GM19023 (cell line): ENCODE data around the gene IGF2R.
"Not testable (repeated sequence)": the region's sequence is repeated elsewhere in the genome, so short reads cannot be mapped to it uniquely, and the experiment has no call there.

Source experiments
- ATAC-seq: cut with Tn5 transposase; IDR thresholded peaks from one replicate; pipeline ENCODE4 v1.9.1; 2021; ENCODE audit warnings: mild to moderate bottlenecking, moderate library complexity; ENCODE audit not compliant: unreplicated experiment

The IGF2R gene

DNA sequence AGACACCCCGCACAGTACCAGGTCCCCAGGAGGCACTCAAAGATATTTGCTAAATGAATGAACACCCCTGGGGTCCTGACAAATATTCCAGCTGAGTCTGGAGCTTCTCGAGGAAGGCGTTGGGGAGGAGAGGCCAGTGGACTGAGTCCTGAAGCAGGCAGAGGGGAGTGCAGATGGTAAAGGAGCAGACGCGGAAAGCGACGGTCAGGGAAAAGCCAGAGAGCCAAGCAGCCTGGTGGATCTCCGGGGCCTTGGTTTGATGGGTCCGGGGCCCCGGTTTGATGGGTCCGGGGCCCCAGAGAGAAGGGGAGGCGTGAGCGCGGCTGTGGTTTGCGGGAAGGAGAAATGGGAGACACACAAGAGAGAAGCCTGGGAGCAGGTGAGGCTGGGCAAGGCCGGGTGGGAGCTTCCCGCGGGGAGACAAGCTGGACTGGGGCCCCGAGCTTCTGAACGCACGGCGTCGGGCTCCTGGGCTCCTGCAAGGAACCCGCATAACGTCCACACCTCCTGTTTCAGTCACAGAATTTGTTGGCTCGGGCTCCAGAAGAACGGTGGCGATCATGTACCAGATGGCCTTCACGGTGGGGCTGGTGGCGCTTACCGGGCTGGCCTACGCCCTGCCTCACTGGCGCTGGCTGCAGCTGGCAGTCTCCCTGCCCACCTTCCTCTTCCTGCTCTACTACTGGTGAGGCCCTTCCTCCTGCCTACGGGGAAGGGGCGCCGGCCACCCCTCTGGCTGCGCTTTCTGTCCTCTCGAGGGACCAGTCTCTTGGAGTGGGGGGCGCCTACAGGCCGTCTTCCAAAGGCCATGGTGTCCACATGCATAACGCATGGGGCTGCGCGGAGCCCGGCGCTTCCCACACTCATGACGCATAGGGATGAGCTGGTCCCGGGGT is 164.8 kb downstream of the IGF2R start:
- no peak for ATAC-seq

DNA sequence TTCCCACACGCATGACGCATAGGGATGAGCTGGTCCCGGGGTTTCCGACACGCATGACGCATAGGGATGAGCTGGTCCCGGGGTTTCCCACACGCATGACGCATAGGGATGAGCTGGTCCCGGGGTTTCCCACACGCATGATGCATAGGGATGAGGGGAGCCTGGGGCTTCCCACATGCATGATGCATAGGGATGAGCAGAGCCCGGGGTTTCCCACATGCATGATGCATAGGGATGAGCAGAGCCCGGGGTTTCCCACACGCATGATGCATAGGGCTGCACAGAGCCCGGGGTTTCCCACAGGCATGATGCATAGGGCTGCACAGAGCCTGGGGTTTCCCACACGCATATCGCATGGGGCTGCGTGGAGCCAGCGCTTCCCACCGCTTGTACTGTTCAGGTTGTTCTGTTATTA is 165.5 kb downstream of the IGF2R start:
- ATAC-seq = not testable (repeated sequence)

DNA sequence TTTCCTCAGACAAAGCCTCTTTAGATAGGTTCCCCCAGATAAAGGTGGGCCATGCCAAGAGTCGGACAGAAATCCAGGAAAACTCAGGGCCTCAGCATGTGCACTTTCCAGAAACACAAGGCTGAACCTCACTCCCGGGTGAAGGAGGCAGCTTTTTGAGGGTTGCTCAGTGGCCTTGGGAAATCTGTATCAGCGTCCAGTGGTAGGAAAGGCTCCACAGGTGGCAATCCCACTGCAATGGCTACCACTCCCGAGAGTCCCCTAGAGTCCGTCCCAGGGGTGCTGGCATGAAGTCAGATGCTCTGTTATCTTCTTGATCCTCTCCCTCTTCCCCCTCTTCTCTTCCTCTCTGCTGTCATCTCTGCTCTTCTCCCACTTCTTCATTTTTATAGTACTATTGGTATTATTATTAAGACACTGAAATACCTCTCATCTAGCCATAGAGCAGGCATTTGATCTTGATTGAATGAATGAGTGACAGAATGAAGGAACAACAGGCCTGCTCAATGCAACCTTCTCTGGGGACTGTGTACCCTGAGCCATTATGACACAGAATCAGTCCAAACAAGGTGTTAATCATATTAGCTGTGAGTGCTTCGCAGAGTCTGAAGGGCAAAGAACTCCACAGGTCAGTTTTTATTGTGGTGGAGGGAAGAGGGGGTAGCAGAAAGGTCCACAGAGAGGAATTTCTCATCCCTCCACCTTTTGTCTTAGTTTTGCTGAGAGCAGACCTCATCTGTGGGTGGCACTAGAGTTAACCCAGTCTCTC is 166.1 kb downstream of the IGF2R start:
- ATAC-seq = no peak

DNA sequence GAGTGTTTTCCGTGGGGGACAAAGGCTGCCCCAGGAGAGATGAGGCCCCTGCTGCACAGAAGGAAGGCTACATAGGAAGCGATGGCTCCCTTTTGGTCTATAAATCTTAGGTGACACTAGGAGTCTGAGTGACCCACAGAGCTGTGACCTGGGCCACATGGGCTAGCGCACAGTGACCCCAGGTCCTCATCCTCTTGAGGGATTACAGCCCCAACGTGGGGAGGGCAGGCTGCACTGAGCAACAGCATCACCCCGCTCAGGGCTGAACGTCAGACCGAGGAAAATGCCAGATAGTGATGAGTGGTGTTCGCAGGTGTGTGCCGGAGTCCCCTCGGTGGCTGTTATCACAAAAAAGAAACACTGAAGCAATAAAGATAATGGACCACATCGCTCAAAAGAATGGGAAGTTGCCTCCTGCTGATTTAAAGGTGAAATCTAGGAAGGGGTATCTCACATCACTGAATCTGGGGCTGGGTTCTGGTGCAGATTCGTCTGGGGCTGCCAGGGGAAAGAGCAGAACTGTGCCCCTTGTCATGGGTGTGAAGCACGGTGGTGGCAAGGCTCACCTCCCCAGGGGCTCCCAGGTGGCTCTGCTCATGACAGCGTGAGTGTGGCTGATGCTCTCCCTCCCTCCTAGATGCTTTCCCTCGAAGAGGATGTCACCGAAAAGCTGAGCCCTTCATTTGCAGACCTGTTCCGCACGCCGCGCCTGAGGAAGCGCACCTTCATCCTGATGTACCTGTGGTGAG is 167.2 kb downstream of the IGF2R start:
- no peak for ATAC-seq

DNA sequence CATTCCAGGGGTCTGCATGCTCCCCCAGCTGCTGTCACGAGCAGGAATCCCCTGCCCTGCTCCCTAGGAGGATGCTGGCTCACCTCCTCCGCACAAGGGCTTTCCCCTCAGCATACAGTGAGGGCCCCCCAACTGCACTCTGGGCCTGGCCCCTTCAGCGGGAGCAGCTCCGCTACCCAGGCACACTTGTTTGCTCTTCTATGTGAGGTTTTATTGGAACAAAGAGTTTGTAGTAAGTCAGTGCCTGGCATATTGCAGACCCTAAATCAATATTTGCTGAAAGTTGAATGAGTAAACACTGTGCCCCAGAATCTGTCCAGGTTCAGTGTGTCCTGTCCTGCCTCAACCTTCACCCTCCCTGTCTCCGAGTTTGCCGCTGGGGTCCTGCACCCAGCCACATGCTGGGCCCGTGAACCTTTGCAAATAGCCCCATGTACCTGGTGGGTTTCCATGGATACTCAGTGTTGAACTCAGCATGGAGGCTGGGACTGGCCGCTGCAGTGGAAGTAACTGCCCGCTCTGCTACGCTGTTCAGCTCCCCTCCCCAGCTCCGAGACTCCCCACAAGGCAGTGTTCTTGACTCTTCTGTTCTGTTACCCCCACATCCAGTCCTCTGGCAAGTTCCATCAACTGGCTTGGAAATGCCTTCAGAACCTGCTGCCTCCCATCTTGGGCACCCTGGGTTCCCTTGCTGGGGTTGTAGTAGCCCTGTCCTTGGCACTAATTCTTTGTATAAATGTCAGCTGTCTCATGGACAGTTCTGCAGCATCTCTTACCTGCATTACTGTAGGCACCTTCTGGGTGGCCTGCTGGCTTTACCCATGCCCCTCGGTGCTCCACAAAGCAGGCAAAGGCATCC is 168.5 kb downstream of the IGF2R start:
- ATAC-seq = no peak

DNA sequence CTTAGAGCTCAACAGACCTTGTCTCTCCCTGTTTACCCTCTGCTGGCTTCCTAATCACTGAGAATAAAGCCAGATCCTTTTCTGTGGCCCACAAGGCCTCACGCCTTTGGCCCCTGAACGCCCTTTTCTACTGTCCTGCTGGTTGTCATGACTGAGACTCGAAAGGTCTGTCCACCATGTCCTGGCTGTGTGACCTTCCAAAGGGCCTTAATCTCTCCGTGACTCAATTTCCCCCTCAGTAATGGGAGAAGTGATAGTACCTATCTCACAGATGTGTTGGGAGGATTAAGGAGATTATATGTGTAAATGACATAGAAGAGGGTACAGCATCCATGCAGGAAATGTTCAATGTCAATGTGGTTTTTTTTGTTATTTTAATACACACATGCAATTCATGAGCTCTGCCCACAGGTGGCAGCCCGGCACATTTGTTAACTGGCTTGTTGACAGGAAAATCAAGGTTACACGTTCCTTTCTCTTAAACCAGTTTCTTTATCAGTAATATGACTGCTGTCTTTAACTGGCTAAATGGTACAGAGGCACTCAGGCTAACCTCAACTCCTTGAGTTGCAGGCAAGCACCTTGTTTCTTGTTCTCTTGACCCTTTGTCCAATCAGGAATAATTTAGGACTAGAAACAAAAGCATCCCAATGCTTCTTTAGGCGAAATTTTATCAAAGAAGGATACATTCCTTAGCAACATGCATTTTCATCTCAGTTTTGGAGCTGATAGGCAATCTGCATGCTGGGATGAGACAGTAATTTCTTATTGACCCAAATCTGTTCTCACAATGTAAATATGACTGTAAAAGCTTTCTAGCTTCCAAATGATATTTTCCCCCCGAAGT is 169.3 kb downstream of the IGF2R start:
- peak; percentile 46 for ATAC-seq

DNA sequence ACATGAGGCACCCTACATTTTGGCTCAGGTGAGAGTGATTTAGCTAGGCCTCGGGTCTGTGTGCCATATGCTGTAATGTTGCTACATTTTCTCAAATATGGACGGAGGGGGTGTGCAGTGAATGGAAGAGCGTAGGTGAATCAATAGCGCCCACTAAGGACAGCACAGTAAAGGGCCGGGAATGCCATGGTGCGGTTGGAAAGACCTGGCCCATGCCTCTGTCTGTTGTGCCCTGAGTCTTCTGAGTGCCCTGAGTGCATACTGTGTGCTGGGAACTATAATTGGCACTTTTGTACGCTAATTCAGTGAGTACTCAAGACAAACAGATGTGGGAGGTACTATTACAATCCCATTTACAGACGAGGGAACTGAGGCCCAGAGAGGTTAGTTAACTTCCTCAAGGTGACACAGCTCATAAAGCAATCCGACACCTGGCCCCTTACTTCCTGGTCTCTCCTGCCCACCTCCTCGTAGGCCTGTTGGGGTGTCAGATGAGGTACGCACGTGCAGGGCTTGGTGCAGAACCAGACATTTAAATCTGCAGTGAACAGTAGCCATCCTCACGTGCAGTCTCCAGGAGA is 170.0 kb downstream of the IGF2R start:
- ATAC-seq = no peak

DNA sequence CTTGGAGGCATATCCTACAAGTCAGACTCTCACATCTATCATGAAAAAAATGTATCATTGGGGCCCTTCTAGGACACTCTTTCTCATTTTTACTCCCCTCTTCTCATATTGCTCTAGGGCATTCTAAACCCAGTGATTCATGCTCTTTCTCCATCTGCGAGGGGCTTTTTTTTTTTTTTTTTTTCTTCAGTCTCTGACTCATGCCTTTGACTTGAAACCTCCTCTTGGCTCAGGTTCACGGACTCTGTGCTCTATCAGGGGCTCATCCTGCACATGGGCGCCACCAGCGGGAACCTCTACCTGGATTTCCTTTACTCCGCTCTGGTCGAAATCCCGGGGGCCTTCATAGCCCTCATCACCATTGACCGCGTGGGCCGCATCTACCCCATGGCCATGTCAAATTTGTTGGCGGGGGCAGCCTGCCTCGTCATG is 170.6 kb downstream of the IGF2R start:
- ATAC-seq = no peak

DNA sequence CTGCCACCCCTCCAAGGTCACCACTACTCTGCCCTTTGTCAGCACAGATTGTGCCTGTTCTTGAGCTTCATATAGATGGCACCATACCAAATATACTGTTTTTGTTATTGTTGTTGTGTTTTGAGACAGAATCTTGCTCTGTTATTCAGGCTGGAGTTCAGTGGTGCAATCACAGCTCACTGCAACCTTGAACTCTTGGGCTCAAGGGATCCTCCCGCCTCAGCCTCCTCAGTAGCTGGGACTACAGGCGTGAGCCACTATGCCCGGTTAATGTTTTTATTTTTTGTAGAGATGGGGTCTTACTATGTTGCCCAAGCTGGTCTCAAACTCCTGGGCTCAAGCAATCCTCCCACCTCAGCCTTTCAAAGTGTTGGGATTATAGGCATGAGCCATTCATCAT is 171.6 kb downstream of the IGF2R start:
- not testable (repeated sequence) for ATAC-seq

DNA sequence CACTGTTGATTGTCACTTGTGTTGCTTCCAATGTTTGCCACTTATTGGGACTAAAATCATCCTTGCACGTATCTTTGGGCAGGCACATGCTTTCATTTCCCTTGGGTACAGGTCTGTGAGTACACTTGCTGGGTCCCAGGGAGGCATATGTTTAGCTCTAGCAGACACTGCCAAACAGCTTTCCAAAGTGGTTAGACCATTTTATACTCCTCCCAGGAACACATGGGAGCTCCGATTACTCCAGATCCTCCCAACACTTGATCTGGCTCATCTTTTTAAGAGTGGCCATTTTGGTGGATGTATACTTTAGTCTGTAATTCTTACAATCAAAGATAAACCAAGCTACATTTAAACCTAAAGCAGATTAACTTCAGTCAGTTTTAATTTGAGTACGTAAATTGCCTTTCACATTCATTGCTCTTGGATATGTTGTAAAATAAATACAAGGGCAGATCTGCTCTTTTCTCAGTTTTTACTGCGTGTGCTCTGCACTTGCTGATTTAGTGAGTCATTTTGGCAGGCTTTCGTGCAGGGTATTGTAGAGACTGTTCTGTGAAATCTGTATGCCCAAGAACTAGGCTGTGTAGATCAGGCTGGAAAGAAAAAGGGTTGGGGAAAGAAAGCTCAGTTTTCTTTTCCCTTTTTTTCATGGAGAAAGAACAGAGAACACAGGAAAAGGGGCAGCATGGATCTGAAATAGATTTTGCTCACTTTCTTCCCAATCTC is 172.3 kb downstream of the IGF2R start:
- ATAC-seq = no peak

DNA sequence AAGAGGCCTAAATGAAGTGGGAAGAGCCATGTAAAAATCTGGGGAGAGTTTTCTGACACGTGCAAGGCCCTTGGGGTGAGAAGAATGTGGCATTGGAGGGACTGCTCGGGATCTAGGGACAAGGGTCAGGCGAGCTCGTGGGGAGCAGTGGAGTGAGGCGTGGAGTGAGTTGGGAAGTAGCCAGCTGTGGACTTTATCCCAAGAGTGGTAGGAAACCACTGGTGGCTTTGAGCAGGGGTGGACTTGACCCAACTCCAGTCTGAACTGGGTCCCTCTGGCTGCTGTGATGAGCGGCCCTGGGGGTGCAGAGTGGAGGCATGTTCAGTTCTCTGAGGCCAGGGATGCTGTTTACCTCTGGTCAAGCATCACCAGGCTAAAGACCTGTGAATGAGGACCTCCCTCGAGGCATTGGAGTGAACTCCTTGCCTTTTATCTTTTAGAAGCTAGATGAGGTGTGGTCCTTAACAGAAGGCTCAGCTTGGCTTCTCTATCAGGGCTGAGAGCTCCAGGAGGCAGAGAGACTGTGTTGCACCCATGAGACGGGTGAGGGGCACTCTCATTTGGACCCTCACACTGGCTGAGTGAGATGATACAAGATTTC is 173.3 kb downstream of the IGF2R start:
- ATAC-seq = no peak

DNA sequence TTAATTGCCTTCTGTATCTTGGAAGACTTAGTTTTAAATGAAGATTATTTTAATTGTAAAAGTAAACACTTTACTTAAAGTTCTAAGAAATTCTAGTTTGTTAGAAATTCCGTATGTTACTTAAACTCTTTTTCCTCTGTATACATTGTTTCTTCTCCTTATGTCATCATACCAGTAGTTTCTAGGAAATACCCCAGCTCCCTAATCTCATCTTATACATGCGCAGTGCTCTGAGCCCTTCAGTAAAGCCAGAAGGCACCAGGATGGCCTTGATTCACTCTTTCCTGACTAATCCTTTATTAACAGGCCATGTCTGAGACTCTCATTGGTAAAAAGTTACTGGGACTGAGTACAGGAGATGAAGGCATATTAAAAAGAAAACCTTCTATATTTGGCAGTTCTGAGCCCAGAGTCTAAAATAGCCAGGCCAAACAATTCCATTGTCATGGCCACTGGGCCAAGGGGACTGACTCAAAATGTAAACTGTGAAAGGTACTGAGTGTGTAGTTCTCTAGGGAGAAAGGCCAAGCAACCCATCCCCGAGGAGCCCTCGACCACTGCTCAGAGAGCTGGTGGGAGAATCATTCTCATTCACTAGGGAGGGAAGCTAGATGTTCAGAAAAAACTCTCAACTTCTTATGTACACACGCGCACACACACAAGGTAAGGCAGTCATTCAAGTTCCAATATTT is 177.7 kb downstream of the IGF2R start:
- no peak for ATAC-seq

DNA sequence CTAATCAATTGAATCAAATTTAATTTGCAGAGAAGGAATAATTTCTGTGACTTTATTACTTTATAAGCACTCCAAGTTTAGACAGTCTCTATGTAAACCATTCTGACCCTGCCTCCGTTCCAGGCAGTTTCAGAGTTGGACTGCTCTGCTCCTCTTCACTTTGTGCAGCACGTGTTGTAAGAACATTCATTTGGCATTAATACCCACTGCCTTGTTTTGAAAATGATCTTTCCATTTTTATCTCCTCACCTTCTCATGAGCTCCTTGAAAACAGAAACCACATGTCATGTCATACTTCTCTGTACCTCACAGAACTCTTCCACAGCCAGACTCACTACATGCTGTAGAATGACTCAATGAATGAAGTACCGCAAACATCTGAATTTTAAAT is 178.3 kb downstream of the IGF2R start:
- no peak for ATAC-seq

DNA sequence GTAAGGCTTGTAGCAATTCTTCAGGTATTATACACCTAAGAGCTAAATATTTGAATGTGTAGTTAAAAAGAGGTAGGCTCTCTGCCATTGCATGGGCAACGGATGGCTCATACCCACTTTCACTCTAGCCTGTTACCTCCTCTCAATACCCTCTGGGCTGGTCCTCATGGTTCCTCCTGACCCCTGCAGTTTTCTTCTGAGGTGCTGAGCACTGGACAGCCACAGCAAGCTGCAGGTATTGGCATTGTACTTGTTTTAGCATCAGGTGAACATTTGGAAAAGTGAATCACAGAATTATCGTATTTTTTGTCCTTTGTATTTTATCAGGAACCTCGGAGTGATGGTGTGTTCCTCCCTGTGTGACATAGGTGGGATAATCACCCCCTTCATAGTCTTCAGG is 185.6 kb downstream of the IGF2R start:
- ATAC-seq = no peak

DNA sequence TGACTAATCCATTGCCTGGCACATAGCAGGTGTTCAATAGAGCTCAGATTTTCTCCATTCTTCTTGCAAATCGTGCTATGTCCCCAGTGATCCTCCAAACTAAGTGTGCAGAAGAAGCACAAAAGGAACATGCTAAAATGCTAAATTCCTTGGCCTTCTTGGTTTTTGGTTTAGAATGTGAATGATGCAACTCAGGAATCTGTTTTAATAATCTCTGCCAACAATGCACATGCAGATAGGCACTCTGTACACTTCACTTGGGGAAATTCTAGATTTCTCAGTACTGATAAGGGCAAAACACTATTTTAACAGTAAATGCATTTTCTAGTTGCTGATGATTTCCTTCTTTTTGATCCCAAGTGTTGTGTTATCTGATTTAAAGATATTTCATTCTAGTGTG is 188.0 kb downstream of the IGF2R start:
- ATAC-seq = no peak

DNA sequence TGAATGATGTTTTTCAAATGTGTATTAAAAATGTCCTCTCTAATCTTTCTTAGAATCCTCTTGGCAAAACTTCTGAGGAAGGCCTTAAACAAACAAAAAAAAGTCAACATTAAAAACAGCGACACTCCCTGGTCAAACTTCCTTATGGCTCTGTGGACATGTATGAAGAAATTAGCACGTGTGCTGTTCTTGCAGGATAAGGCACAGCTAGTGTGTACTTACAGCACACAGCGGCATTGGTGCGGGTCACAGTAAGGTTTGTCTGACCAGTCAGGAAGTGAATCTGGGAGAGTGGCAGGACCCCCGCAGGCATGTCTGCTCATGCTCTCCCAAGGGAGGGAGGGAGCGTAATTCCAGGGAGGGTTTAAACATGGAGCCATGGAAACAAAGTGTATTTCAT is 191.6 kb downstream of the IGF2R start:
- no peak for ATAC-seq
